Left ventricle myocardium inferior (tissue), 1 donor: ENCODE results near the gene CILP2. TPM values are rescaled to one million over a fixed set of nuclear protein-coding genes. Genes with fewer than 3 reads are reported as not detected.

ENCODE experiments used
- DNase-seq: peaks from one replicate; pipeline ENCODE4 v3.0.0-alpha.2; 2020
- H3K27ac ChIP-seq: fragments of 200-600 bp; replicated peaks from 2 replicates; pipeline ENCODE4 v1.8.0; 2021
- H3K27me3 ChIP-seq: fragments of 200-600 bp; 2 replicates; pipeline ENCODE4 v1.8.0; 2021; ENCODE audit warnings: low read depth
- H3K36me3 ChIP-seq: fragments of 200-600 bp; 2 replicates; pipeline ENCODE4 v1.8.0; 2021
- H3K4me1 ChIP-seq: fragments of 200-600 bp; 2 replicates; pipeline ENCODE4 v1.8.0; 2021
- H3K4me3 ChIP-seq: fragments of 200-600 bp; 2 replicates; pipeline ENCODE4 v1.8.0; 2021; ENCODE audit warnings: mild to moderate bottlenecking, moderate library complexity
- H3K9me3 ChIP-seq: fragments of 200-600 bp; replicated peaks from 2 replicates; pipeline ENCODE4 v1.8.0; 2021
- intact Hi-C: fragments of 100-400 bp; cut with micrococcal nuclease; formaldehyde crosslinking; loops from one replicate; pipeline ENCODE4 v1.11.0; 2022
- total RNA-seq: library from RNA; stranded (reverse); fragmentation: NEBNext Ultra II Directional; extraction: Animal tissue kit (Norgen Biotek cat#: 25700); gene quantifications from one replicate; pipeline ENCODE4 v1.2.1, GENCODE V29; 2021
- TF ChIP-seq, protein P1 (sequence below): fragments of 200-600 bp; IDR thresholded peaks from 2 replicates; pipeline ENCODE4 v1.8.0; 2021; ENCODE audit warnings: antibody characterized with exemption, mild to moderate bottlenecking, borderline replicate concordance
- donor health status: DM: no; HTN: yes; CAD: no; lungs with severe emphysema.

Gene CILP2
- total RNA-seq, 1 donor from 2014 or later: 0.08 TPM

DNA sequence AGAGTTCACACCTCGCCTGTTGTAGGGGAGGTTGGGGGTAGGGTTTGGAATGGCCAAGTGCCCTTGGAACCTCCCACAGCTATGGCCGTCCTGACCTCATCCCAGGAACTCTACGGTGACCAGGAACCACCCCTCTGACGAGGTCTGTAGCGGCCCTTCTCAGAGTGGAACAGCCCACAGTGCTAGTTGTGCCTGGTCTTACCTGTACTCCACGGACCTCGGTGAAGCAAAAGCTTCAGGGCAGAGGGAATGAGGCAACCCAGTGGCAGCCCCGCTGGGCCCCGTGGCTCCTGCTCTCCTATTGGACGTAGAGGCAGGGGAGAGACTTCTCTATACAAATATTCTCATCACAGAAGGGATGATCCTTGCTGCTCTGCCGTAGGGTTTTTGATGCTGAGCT lies 29.8 kb upstream of the CILP2 start:
- intact Hi-C loops: no loop called here
- H3K27me3 ChIP-seq: no peaks in the 10 kb centered on the region
- H3K4me1 ChIP-seq: no peaks in the 10 kb centered on the region
- H3K27ac ChIP-seq: no peak overlapping the region
- H3K36me3 ChIP-seq: peaks cover 46% of the 10 kb centered on the region
- TF ChIP-seq, protein P1, sequence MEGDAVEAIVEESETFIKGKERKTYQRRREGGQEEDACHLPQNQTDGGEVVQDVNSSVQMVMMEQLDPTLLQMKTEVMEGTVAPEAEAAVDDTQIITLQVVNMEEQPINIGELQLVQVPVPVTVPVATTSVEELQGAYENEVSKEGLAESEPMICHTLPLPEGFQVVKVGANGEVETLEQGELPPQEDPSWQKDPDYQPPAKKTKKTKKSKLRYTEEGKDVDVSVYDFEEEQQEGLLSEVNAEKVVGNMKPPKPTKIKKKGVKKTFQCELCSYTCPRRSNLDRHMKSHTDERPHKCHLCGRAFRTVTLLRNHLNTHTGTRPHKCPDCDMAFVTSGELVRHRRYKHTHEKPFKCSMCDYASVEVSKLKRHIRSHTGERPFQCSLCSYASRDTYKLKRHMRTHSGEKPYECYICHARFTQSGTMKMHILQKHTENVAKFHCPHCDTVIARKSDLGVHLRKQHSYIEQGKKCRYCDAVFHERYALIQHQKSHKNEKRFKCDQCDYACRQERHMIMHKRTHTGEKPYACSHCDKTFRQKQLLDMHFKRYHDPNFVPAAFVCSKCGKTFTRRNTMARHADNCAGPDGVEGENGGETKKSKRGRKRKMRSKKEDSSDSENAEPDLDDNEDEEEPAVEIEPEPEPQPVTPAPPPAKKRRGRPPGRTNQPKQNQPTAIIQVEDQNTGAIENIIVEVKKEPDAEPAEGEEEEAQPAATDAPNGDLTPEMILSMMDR: no peak
- no peak for DNase-seq
- H3K9me3 ChIP-seq: no peaks in the 10 kb centered on the region
- H3K4me3 ChIP-seq: no peak overlapping the region

DNA sequence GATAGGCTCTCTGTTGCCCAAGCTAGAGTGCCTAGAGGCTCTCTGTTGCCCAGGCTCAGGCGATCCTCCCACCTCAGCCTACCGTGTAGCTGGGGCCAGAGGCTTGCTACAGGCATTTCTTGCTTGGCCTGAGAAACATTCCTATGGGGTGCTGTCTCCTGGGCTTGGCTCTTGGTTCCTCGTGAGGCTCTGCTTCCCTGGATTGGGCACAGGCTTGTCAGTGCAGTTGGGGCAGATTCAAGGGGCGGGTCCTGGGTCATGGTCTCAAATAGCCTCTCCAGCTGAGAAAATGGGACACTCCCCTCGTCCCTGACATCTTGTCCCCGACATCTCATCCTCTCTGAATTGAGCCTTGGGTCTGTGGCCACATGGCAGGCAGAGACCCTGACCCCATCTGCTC lies 27.6 kb upstream of the CILP2 start:
- H3K36me3 ChIP-seq: peaks cover 25% of the 10 kb centered on the region
- intact Hi-C loops: no loop called here
- H3K4me3 ChIP-seq: no peak overlapping the region
- peaks cover 10% of the 10 kb centered on the region for H3K9me3 ChIP-seq
- TF ChIP-seq, protein P1: no peak
- H3K4me1 ChIP-seq: peaks cover 12% of the 10 kb centered on the region
- no peak overlapping the region for H3K27ac ChIP-seq
- no peaks in the 10 kb centered on the region for H3K27me3 ChIP-seq
- DNase-seq: no peak

DNA sequence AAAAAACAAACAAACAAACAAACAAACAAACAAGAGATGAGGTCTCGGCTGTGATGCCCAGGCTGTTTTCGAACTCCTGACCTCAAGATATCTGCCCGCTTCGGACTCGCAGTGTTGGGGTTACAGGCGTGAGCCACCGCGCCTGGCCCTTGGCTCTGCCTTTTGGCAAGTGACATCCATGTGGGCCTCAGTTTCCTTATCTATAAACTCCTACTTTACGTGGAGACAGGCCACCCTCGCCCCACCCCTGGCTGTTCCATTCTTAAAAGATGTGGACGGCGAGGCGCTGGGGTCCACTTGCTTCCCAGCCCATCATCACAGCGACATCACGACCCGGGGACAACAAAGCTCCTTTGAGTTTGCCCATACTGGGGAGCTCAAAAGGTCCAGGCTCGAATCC lies 24.4 kb upstream of the CILP2 start:
- intact Hi-C loops: no loop called here
- no peaks in the 10 kb centered on the region for H3K27me3 ChIP-seq
- H3K4me3 ChIP-seq: peak overlapping the region; percentile 79
- TF ChIP-seq, protein P1: no peak
- H3K9me3 ChIP-seq: peaks cover 10% of the 10 kb centered on the region
- H3K36me3 ChIP-seq: no peaks in the 10 kb centered on the region
- DNase-seq: no peak
- H3K27ac ChIP-seq: peak overlapping the region; percentile 50
- H3K4me1 ChIP-seq: peaks cover 40% of the 10 kb centered on the region

DNA sequence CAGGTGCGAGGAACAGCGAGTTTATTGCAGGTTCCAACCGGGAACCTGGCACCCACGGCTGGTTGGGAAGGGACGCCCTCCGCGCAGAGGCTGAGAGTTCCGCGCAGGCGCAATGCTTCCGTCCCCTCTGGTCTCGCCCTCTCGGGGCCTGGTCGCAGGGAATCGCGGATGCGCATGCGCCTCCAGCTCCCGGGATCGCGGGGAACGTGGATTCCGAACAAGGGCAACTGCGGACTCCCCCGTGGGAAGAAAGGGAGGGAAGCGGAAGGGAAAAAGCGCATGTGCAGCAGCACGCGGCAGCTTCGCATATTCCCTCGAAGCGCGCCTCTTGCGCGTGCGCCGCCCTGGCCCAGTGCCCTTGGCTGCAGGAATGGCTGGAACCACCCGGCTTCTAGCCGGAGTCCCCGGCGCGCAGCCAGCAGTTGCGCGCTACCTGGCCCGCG lies 23.8 kb upstream of the CILP2 start:
- H3K27me3 ChIP-seq: no peaks in the 10 kb centered on the region
- peaks cover 10% of the 10 kb centered on the region for H3K9me3 ChIP-seq
- TF ChIP-seq, protein P1: no peak
- H3K36me3 ChIP-seq: peaks cover 2% of the 10 kb centered on the region
- H3K4me3 ChIP-seq: peak overlapping the region; percentile 79
- H3K4me1 ChIP-seq: peaks cover 45% of the 10 kb centered on the region
- intact Hi-C loops: no loop called here
- H3K27ac ChIP-seq: peak overlapping the region; percentile 50
- DNase-seq: peak; percentile 84

DNA sequence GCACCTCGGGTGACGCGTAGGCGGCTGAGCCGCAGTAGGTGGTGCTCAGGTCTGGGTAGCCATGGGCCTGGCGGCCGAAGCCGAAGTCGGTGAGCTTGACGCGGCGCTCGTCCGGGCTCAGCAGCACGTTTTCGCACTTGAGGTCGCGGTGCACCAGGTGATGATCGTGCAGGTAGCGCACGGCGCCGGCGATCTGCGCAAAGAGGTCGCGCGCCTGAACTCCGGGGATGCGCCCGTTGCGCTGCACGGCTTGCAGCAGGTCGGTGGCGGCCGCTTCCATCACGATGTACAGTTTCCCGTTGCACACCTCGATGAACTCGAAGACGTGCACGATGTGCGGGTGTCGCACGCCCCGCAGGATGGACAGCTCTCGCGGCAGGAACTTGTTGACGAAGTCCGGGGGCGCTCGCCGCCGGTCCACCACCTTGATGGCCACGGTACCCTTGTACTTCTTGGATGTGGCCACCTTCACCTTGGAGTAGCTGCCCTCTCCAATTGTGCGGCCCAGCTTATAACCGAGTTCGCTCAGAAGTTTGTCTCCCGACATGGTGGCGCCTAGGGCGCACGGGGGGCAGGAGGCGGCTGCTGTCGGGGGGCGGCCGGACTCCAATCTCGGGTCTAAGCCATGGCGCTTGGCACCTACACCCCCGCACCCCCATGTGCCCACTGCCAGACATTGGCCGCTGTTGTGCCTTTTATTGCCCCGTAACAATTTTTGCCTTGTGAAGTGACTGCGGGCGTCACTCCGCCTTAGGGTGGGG lies 23.0 kb upstream of the CILP2 start, which contains the start of gene TSSK6:
Gene TSSK6 (minus strand): TSS at position 668 of the 761 bp plus-strand sequence. CDS start 121 bp downstream, at position 547.
- no peak for DNase-seq

More for the DNA sequence above, 23.0 kb upstream of the CILP2 start, which contains the start of gene TSSK6:
- Histone ChIP-seq H3K36me3 (peaks cover 10% of the 10 kb centered on the region), H3K9me3 (peaks cover 10% of the 10 kb centered on the region), H3K27ac (peak within 1 kb of the TSS; percentile 92), H3K4me3 (peak within 1 kb of the TSS; percentile 79), H3K4me1 (peaks cover 53% of the 10 kb centered on the region), H3K27me3 (no peaks in the 10 kb centered on the region)
- intact Hi-C loops: no loop called here
- TF ChIP-seq, protein P1: no peak
